Measurements from ENCODE around the gene LMF2. TPM values are rescaled to one million over a fixed set of nuclear protein-coding genes. Genes with fewer than 3 reads are reported as not detected.

Gene LMF2
- total and polyA plus RNA-seq, 2 of the 8 experiments (the other 6 are each of a cell fraction or from before 2014, with no cell fraction given) = 34.3 to 62.9 TPM

DNA sequence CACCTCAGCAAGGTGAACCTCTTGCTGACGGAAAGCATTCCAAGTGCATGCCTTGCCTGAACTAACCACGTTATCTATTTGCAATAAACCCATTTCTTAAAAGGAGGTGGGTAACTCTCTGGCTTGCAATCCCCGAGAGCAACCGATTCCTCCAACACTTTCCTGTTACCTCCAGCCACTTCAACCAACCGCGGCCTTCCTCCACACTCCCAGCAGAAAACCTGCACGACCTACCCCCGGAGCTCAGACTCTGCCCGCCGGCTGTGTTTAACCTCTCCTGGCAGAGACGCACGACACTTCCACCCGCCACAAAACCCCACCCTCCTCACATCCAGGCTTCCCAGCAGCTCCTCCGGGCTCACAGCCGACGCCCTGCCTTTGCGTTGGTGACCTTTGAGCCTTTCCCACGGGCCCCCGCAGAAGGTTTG lies 17.2 kb upstream of the LMF2 start (continued):
- no peak for TF ChIP-seq GABPA (IDR thresholded peaks at IDR 0.05; ENCODE audit: borderline replicate concordance, insufficient read depth, low read length)
- TF ChIP-seq, protein P1, sequence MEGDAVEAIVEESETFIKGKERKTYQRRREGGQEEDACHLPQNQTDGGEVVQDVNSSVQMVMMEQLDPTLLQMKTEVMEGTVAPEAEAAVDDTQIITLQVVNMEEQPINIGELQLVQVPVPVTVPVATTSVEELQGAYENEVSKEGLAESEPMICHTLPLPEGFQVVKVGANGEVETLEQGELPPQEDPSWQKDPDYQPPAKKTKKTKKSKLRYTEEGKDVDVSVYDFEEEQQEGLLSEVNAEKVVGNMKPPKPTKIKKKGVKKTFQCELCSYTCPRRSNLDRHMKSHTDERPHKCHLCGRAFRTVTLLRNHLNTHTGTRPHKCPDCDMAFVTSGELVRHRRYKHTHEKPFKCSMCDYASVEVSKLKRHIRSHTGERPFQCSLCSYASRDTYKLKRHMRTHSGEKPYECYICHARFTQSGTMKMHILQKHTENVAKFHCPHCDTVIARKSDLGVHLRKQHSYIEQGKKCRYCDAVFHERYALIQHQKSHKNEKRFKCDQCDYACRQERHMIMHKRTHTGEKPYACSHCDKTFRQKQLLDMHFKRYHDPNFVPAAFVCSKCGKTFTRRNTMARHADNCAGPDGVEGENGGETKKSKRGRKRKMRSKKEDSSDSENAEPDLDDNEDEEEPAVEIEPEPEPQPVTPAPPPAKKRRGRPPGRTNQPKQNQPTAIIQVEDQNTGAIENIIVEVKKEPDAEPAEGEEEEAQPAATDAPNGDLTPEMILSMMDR (IDR thresholded peaks at IDR 0.05; ENCODE audit: control extremely low read depth in 1 of 3, insufficient read depth in 1 of 3, low read depth in 1 of 3, low read length in 3 of 3) = no peak
- no peak for TF ChIP-seq RBBP5 (IDR thresholded peaks at IDR 0.05; ENCODE audit: borderline replicate concordance, low read depth, low read length)
- no peak for TF ChIP-seq ASH2L (IDR thresholded peaks at IDR 0.05; ENCODE audit: low read length)
- TF ChIP-seq, protein P2, sequence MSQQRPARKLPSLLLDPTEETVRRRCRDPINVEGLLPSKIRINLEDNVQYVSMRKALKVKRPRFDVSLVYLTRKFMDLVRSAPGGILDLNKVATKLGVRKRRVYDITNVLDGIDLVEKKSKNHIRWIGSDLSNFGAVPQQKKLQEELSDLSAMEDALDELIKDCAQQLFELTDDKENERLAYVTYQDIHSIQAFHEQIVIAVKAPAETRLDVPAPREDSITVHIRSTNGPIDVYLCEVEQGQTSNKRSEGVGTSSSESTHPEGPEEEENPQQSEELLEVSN (IDR thresholded peaks at IDR 0.05) = no peak

Measured in H1 (cell line).